ENCODE results near the gene ELL.
"Not testable (repeated sequence)": the region's sequence is repeated elsewhere in the genome, so short reads cannot be mapped to it uniquely, and the experiment has no call there.

Gene ELL

GRCh38 chr19:18521692-18522123 is at the start of gene ELL:
ELL (minus strand) TSS chr19:18522070; CDS start chr19:18522055, 15 bp downstream.
- in situ Hi-C loops (cut with HindIII; ENCODE audit: low sequenced_read_pairs) = no loop called here

- in situ Hi-C loops (cut with HindIII; ENCODE audit: low sequenced_read_pairs) = no loop called here
These were observed 46.5 kb upstream of the ELL start for GRCh38 chr19:18568367-18568766.

GRCh38 chr19:18566953-18567352 is 45.1 kb upstream of the ELL start:
- in situ Hi-C loops (cut with HindIII; ENCODE audit: low sequenced_read_pairs) = no loop called here

- in situ Hi-C loops (cut with HindIII; ENCODE audit: low sequenced_read_pairs) = no loop called here
These were observed 40.2 kb upstream of the ELL start for GRCh38 chr19:18562086-18562485.

- in situ Hi-C loops (cut with HindIII; ENCODE audit: low sequenced_read_pairs) = no loop called here
These were observed 37.8 kb upstream of the ELL start for GRCh38 chr19:18559685-18560084.

GRCh38 chr19:18558604-18559003 is 36.7 kb upstream of the ELL start:
- in situ Hi-C loops (cut with HindIII; ENCODE audit: low sequenced_read_pairs) = no loop called here

- in situ Hi-C loops (cut with HindIII; ENCODE audit: low sequenced_read_pairs) = no loop called here
These were observed 36.3 kb upstream of the ELL start for GRCh38 chr19:18558202-18558555.

GRCh38 chr19:18557411-18558201 is 35.7 kb upstream of the ELL start, which contains the start of gene KXD1:
KXD1 (plus strand) TSS chr19:18557870; CDS start chr19:18562057, 4,187 bp downstream.
- in situ Hi-C loops (cut with HindIII; ENCODE audit: low sequenced_read_pairs) = no loop called here

- in situ Hi-C loops (cut with HindIII; ENCODE audit: low sequenced_read_pairs) = no loop called here
These were observed 29.8 kb upstream of the ELL start for GRCh38 chr19:18551631-18552030.

- in situ Hi-C loops (cut with HindIII; ENCODE audit: low sequenced_read_pairs) = no loop called here
These were observed 22.1 kb upstream of the ELL start for GRCh38 chr19:18543814-18544475.

- in situ Hi-C loops (cut with HindIII; ENCODE audit: low sequenced_read_pairs) = no loop called here
These were observed 21.3 kb upstream of the ELL start, which contains the start of gene FKBP8 for GRCh38 chr19:18542941-18543813. FKBP8 (minus strand) TSS chr19:18543573; CDS start chr19:18541970, 1,603 bp downstream.

GRCh38 chr19:18541992-18542940 is 20.4 kb upstream of the ELL start:
- in situ Hi-C loops (cut with HindIII; ENCODE audit: low sequenced_read_pairs) = no loop called here

- in situ Hi-C loops (cut with HindIII; ENCODE audit: low sequenced_read_pairs) = no loop called here
These were observed 19.6 kb upstream of the ELL start for GRCh38 chr19:18541258-18541991.

GRCh38 chr19:18540200-18540599 is 18.3 kb upstream of the ELL start:
- in situ Hi-C loops (cut with HindIII; ENCODE audit: low sequenced_read_pairs) = not testable (repeated sequence)

- in situ Hi-C loops (cut with HindIII; ENCODE audit: low sequenced_read_pairs) = no loop called here
These were observed 17.5 kb upstream of the ELL start for GRCh38 chr19:18539372-18539771.

- in situ Hi-C loops (cut with HindIII; ENCODE audit: low sequenced_read_pairs) = no loop called here
These were observed 16.2 kb upstream of the ELL start for GRCh38 chr19:18538115-18538514.

- in situ Hi-C loops (cut with HindIII; ENCODE audit: low sequenced_read_pairs) = no loop called here
These were observed 15.6 kb upstream of the ELL start for GRCh38 chr19:18537431-18537830.

- in situ Hi-C loops (cut with HindIII; ENCODE audit: low sequenced_read_pairs) = no loop called here
These were observed 14.6 kb upstream of the ELL start for GRCh38 chr19:18536475-18536874.

GRCh38 chr19:18533058-18533457 is 11.2 kb upstream of the ELL start:
- in situ Hi-C loops (cut with HindIII; ENCODE audit: low sequenced_read_pairs) = no loop called here
